Adrenal gland (tissue), 12 donors: ENCODE data around the gene KIF1C. TPM values are rescaled to one million over a fixed set of nuclear protein-coding genes. Genes with fewer than 3 reads are reported as not detected.

Experiments used
- DNase-seq, 7 donors: peaks; one replicate each; pipeline ENCODE4 v3.0.0-alpha.2; 2019 to 2020
- H3K27ac ChIP-seq, 5 donors: fragments of 200-600 bp; sonication (generic) in 4 of 5; 1 replicate in 3 of 5; 2 replicates in 2 of 5; pipeline versions ENCODE4 v1.5.1 to v1.8.0; 2016 to 2020; ENCODE audit warnings: mild to moderate bottlenecking in 1 of 5
- H3K27me3 ChIP-seq: fragments of 200-600 bp; 2 replicates; pipeline ENCODE4 v1.8.0; 2021
- H3K36me3 ChIP-seq, 2 donors: fragments of 200-600 bp; replicated peaks in 1 of 2; 1 replicate in 1 of 2; 2 replicates in 1 of 2; pipeline versions ENCODE4 v1.5.1 to v1.8.0; 2018 to 2022
- H3K4me1 ChIP-seq, 2 donors: fragments of 200-600 bp; replicated peaks in 1 of 2; 1 replicate in 1 of 2; 2 replicates in 1 of 2; pipeline versions ENCODE4 v1.5.1 to v1.8.0; 2018 to 2021
- H3K4me3 ChIP-seq, 4 donors: fragments of 200-600 bp; sonication (generic) in 3 of 4; one replicate each; pipeline ENCODE4 v1.5.1; 2016 to 2018
- H3K9me3 ChIP-seq, 3 donors: fragments of 200-600 bp; sonication (generic) in 1 of 3; replicated peaks in 1 of 3; 1 replicate in 2 of 3; 2 replicates in 1 of 3; pipeline versions ENCODE4 v1.5.1 to v1.8.0; 2016 to 2021
- POLR2A ChIP-seq, 2 donors: fragments of 450-650 bp; IDR thresholded peaks; one replicate each; pipeline ENCODE4 v1.6.1; 2017; ENCODE audit warnings: antibody characterized with exemption in 2 of 2, mild to moderate bottlenecking in 2 of 2, moderate library complexity in 1 of 2
- WGBS, 4 donors: extraction: QIAGEN DNeasy Blood & Tissue Kit in 2 of 4; methylation state at CpG; one replicate each; pipeline versions ENCODE4 v1.1.5 to v1.1.7; 2013 to 2017; 5-methylcytosine and 5-hydroxymethylcytosine counted together
- intact Hi-C, 2 donors: fragments of 100-400 bp; cut with DNase I; formaldehyde crosslinking; loops; one replicate each; pipeline versions ENCODE4 v1.14.1 to v1.15.0; 2022 to 2023
- polyA plus RNA-seq, 3 donors: library from polyadenylated mRNA; stranded (reverse); fragments of 200-250 nt in 2 of 3; fragments of 350-450 nt in 1 of 3; fragmentation: Illumina TruSeq in 1 of 3; extraction: RNeasy Lipid Tissue Mini Kit (QIAGEN cat#74804) in 1 of 3; gene quantifications; one replicate each; pipeline ENCODE4 v1.2.3, GENCODE V29; 2013 to 2014
- total RNA-seq, 9 donors: library from RNA; depleted of rRNA in 4 of 9; stranded (reverse); fragments of >200 nt in 4 of 9; fragments of 120-200 nt in 1 of 9; fragmentation: NEBNext Ultra II Directional in 1 of 9; extraction: Animal tissue kit (Norgen Biotek cat#: 25700) in 1 of 9; gene quantifications; one replicate each; pipeline versions ENCODE4 v1.1.0 to v1.2.4, GENCODE V29; 2013 to 2023
- TF ChIP-seq, protein P1 (sequence below), 6 experiments: fragments of 450-650 bp in 4 of 6; fragments of 200-600 bp in 2 of 6; sonication (generic) in 1 of 6; IDR thresholded peaks; 1 replicate in 5 of 6; 2 replicates in 1 of 6; pipeline versions ENCODE4 v1.5.1 to v1.8.0; 2016 to 2021; ENCODE audit warnings: antibody characterized with exemption in 6 of 6, mild to moderate bottlenecking in 2 of 6, moderate library complexity in 1 of 6
- donor health status: healthy with polysubstance abuse.
- donor health status: Bipolar disorder and iron deficiency.
- donor health status: DM: yes; HTN: yes; CAD: no.
- donor health status: DM: no; HTN: no; CAD: no.
- donor health status: DM: no; HTN: no; CAD: no.
- donor health status: DM: yes; HTN: yes; CAD: no.

The KIF1C gene
- total and polyA plus RNA-seq, 12 donors, result 16.2 to 91.0 (median 55.4) TPM

DNA sequence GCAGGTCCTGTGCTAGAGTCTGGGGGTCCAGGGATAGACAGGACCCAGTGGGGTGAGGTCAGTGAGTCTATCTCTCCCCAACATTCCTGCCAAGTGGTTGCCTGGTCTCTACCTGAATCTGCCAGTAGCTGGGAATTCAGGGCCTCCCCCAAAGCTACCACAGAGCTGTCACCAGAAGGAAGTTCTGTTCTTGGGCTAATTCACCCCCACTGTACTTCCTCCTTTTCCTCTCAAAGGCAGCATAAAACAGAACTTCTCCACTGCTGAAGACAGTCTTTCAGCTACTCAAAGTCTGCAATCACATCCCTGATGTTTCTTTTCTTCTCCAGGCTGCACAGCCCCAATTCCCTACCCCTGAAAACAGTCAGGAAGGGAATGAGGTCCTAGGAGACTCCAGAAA is 19.0 kb upstream of the KIF1C start:
- H3K4me1 ChIP-seq, result peaks cover 0 to 6% of the 10 kb centered on the region in 2 donors
- intact Hi-C loops, result no loop called here

GRCh38 chr17:4980644-4981216 is 17.0 kb upstream of the KIF1C start:
- intact Hi-C loops, result loop anchor here in 1 of 2 donors (10.0 kb wide), 3 partner anchors 46 to 84 kb away; partner anchors contain the start of genes CHRNE and GP1BA
- DNase-seq, result peak in 2 of 7 donors; percentile 49 to 52
- Histone ChIP-seq H3K36me3 (peaks cover 0 to 74% of the 10 kb centered on the region in 2 donors), H3K27me3 (no peaks in the 10 kb centered on the region), H3K27ac (no peak overlapping the region), H3K4me1 (peaks cover under 1 to 3% of the 10 kb centered on the region in 2 donors), H3K9me3 (no peaks in the 10 kb centered on the region), H3K4me3 (no peak overlapping the region)
- TF ChIP-seq, protein P1, sequence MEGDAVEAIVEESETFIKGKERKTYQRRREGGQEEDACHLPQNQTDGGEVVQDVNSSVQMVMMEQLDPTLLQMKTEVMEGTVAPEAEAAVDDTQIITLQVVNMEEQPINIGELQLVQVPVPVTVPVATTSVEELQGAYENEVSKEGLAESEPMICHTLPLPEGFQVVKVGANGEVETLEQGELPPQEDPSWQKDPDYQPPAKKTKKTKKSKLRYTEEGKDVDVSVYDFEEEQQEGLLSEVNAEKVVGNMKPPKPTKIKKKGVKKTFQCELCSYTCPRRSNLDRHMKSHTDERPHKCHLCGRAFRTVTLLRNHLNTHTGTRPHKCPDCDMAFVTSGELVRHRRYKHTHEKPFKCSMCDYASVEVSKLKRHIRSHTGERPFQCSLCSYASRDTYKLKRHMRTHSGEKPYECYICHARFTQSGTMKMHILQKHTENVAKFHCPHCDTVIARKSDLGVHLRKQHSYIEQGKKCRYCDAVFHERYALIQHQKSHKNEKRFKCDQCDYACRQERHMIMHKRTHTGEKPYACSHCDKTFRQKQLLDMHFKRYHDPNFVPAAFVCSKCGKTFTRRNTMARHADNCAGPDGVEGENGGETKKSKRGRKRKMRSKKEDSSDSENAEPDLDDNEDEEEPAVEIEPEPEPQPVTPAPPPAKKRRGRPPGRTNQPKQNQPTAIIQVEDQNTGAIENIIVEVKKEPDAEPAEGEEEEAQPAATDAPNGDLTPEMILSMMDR (IDR thresholded peaks at IDR 0.05), result peak; percentile 61 to 84 (median 73)
- TF ChIP-seq POLR2A (IDR thresholded peaks at IDR 0.05), result no peak
- WGBS, 4 donors, result 41 to 46% (median 42%) methylated on average over 6 of the region's 6 CpGs

More for the DNA sequence above, 19.0 kb upstream of the KIF1C start:
- Histone ChIP-seq H3K4me3 (no peak overlapping the region), H3K36me3 (peaks cover 0 to 69% of the 10 kb centered on the region in 2 donors), H3K9me3 (no peaks in the 10 kb centered on the region), H3K27me3 (no peaks in the 10 kb centered on the region), H3K27ac (no peak overlapping the region)
- no peak for TF ChIP-seq POLR2A (IDR thresholded peaks at IDR 0.05)
- TF ChIP-seq, protein P1 (IDR thresholded peaks at IDR 0.05), result no peak
- DNase-seq, result no peak

- no peak for DNase-seq
- 58 to 73% (median 64%) methylated on average over 5 of the region's 5 CpGs for WGBS, 4 donors
- intact Hi-C loops, result loop anchor here in 1 of 2 donors (10.0 kb wide), 3 partner anchors 48 to 82 kb away; partner anchors contain the start of genes CHRNE and GP1BA
- Histone ChIP-seq H3K4me3 (no peak overlapping the region), H3K27me3 (no peaks in the 10 kb centered on the region), H3K36me3 (peaks cover 0 to 63% of the 10 kb centered on the region in 2 donors), H3K4me1 (peaks cover 8 to 12% of the 10 kb centered on the region in 2 donors), H3K27ac (no peak overlapping the region), H3K9me3 (no peaks in the 10 kb centered on the region)
- TF ChIP-seq POLR2A (IDR thresholded peaks at IDR 0.05), result no peak
- TF ChIP-seq, protein P1 (IDR thresholded peaks at IDR 0.05), result no peak
Measured at GRCh38 chr17:4982305-4982704, 15.4 kb upstream of the KIF1C start.

DNA sequence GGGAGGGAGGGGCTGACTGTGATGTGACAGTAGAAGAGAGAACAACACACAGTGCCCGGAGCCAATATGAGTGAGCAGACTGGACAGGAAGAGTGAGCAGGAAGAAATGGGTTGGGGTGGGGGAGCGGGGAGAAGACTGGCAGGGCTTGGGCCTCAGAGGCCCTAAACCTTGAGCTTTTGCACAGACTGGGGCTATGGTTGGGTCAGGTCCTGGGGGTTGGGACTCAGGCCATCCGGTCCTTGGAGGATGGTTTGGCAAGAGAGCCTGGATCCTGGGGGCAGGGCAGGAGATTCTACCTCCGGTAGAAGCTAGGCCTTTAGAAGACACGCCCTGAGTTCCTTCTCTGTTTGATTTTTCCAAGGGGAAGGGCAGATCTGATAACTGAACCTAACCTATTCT is 11.3 kb upstream of the KIF1C start:
- 18 to 26% (median 21%) methylated on average over 4 to 5 of the region's 5 CpGs for WGBS, 4 donors
- Histone ChIP-seq H3K4me1 (peaks cover 13 to 24% of the 10 kb centered on the region in 2 donors), H3K27ac (peak overlapping the region in 4 of 5 donors; percentile 80 to 95 (median 90)), H3K27me3 (no peaks in the 10 kb centered on the region), H3K4me3 (peak overlapping the region in 2 of 4 donors; percentile 62 to 93), H3K9me3 (no peaks in the 10 kb centered on the region), H3K36me3 (peaks cover 0 to 30% of the 10 kb centered on the region in 2 donors)
- peak in 4 of 7 donors; percentile 49 to 68 (median 54) for DNase-seq
- intact Hi-C loops, result loop anchor here (5.0 to 10.0 kb wide), 4 partner anchors 52 to 82 kb away; partner anchors contain the start of genes CHRNE (in 1 of the 2) and GP1BA (in 1 of the 2)
- peak in 1 of 2 donors; percentile 16 for TF ChIP-seq POLR2A (IDR thresholded peaks at IDR 0.05)
- TF ChIP-seq, protein P1 (IDR thresholded peaks at IDR 0.05), result no peak
